Endothelial cell (in vitro differentiated cells): Measurements from ENCODE around the gene FLRT2. TPM values are rescaled to one million over a fixed set of nuclear protein-coding genes. Genes with fewer than 3 reads are reported as not detected.

Source experiments
- DNase-seq: peaks from one replicate; pipeline ENCODE4 v3.0.0; 2021; ENCODE audit warnings: low spot score
- H3K27ac Mint-ChIP-seq: one replicate; pipeline ENCODE4 v1.8.0; 2021; ENCODE audit warnings: mixed read lengths, inconsistent platforms; ENCODE audit not compliant: unreplicated experiment
- H3K27me3 Mint-ChIP-seq: one replicate; pipeline ENCODE4 v1.8.0; 2021; ENCODE audit warnings: mild to moderate bottlenecking, moderate library complexity, mixed read lengths, inconsistent platforms; ENCODE audit not compliant: unreplicated experiment
- H3K36me3 Mint-ChIP-seq: one replicate; pipeline ENCODE4 v1.8.0; 2021; ENCODE audit warnings: mild to moderate bottlenecking, low read depth, mixed read lengths, inconsistent platforms; ENCODE audit not compliant: unreplicated experiment
- H3K4me1 Mint-ChIP-seq: one replicate; pipeline ENCODE4 v1.8.0; 2021; ENCODE audit warnings: mild to moderate bottlenecking, mixed read lengths, inconsistent platforms; ENCODE audit not compliant: unreplicated experiment
- H3K4me3 Mint-ChIP-seq: one replicate; pipeline ENCODE4 v1.8.0; 2021; ENCODE audit warnings: mild to moderate bottlenecking, mixed read lengths, inconsistent platforms; ENCODE audit not compliant: unreplicated experiment
- H3K9me3 Mint-ChIP-seq: one replicate; pipeline ENCODE4 v1.8.0; 2021; ENCODE audit warnings: mixed read lengths, inconsistent platforms; ENCODE audit not compliant: unreplicated experiment
- total RNA-seq: library from RNA; stranded (reverse); fragmentation: NEBNext Ultra II Directional; extraction: Animal tissue kit (Norgen Biotek cat#: 25700); gene quantifications from one replicate; pipeline ENCODE4 v1.2.1, GENCODE V29; 2021; ENCODE audit not compliant: unreplicated experiment
- TF ChIP-seq, protein P1 (sequence below): fragments of 200-600 bp; sonication (generic); IDR thresholded peaks from one replicate; pipeline ENCODE4 v1.5.0; 2021; ENCODE audit warnings: antibody characterized with exemption; ENCODE audit not compliant: unreplicated experiment

FLRT2 gene
- total RNA-seq, 1 donor from 2014 or later, result 7.8 TPM

DNA sequence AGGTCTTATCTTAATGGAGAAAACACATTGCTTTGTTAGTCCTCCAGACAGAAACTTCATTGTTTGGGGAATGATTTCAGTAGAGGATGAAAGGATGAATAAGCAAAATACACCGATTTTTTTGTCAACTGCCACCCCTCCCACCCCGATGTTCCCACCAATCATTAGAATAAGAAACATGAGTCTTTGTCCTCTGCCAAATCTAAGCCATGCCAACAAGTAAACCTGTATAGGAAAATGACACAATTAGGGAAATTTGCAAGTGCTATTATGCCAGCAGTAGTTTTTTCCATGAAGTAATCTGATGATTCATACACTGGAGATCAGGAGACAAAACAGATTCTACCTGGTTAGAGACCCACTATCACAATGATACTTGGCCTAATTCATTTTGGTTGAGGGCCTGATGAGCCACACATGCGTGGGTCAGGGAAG lies 35.9 kb downstream of the FLRT2 start:
- Mint-ChIP-seq H3K4me1 (no peaks in the 10 kb centered on the region), H3K27me3 (no peaks in the 10 kb centered on the region), H3K36me3 (no peaks in the 10 kb centered on the region), H3K9me3 (no peaks in the 10 kb centered on the region), H3K27ac (no peak overlapping the region), H3K4me3 (no peak overlapping the region)
- no peak for DNase-seq
- TF ChIP-seq, protein P1, sequence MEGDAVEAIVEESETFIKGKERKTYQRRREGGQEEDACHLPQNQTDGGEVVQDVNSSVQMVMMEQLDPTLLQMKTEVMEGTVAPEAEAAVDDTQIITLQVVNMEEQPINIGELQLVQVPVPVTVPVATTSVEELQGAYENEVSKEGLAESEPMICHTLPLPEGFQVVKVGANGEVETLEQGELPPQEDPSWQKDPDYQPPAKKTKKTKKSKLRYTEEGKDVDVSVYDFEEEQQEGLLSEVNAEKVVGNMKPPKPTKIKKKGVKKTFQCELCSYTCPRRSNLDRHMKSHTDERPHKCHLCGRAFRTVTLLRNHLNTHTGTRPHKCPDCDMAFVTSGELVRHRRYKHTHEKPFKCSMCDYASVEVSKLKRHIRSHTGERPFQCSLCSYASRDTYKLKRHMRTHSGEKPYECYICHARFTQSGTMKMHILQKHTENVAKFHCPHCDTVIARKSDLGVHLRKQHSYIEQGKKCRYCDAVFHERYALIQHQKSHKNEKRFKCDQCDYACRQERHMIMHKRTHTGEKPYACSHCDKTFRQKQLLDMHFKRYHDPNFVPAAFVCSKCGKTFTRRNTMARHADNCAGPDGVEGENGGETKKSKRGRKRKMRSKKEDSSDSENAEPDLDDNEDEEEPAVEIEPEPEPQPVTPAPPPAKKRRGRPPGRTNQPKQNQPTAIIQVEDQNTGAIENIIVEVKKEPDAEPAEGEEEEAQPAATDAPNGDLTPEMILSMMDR, result no peak

DNA sequence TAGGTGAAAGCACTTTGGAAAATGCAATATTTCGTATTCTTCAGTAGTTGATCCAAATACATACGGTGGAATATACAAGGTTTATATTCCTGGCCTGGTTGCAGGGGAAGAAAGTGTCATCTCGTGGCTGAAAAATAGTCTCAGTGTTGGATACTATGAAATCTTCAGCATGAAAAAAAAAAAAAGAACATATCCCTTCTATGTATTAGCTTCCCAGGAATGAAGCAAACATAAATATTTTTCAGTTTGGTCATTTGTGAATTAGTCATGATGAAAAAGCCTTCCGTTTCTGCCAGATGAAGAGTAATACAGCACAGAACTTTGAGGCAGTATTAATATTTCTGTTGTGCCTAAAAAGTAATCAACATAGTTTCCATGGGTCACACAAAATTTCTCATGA lies 36.7 kb downstream of the FLRT2 start:
- Mint-ChIP-seq H3K36me3 (no peaks in the 10 kb centered on the region), H3K9me3 (no peaks in the 10 kb centered on the region), H3K4me1 (no peaks in the 10 kb centered on the region), H3K4me3 (no peak overlapping the region), H3K27me3 (no peaks in the 10 kb centered on the region), H3K27ac (no peak overlapping the region)
- no peak for DNase-seq
- TF ChIP-seq, protein P1, result no peak

DNA sequence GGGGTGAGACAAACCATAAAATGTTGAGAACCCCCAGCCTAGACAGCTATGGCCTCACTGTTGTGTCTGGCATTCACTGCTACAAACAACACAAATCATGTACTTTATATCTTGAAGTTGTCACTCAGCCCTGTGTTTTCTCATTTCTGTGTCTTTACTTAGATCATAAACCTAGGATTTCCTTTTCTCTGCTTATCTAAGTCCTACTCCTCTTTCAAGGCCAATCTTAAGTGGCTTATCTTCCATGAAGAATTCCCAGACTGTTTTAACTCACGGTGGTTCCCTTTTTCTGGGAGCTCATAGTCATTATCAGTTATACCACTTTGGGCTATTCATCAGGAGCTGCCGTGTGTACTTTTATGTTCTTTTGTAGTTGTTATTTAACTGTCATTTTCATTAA lies 42.1 kb downstream of the FLRT2 start:
- TF ChIP-seq, protein P1, result no peak
- DNase-seq, result no peak
- Mint-ChIP-seq H3K36me3 (no peaks in the 10 kb centered on the region), H3K4me3 (no peak overlapping the region), H3K27me3 (no peaks in the 10 kb centered on the region), H3K4me1 (peaks cover 24% of the 10 kb centered on the region), H3K27ac (no peak overlapping the region), H3K9me3 (no peaks in the 10 kb centered on the region)

DNA sequence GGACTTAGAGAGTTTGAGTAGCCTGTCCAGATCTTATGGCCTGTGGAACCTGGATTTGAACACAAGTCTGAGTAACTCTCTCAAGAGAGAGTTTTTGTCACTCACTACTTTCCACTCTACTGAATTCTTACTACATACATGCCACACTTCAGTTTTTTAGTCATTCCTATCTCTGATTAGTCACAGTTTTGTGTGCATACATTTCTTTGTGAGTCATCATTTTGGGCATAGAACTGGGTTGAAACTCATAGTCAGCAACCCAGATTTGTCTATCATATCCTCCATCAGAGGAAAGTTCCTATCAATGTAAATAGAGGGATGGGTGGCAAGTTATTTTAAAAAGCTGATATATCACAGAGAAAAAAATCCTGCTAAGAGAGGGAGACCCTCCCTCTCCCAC lies 42.9 kb downstream of the FLRT2 start:
- Mint-ChIP-seq H3K4me3 (no peak overlapping the region), H3K36me3 (no peaks in the 10 kb centered on the region), H3K27ac (no peak overlapping the region), H3K4me1 (peaks cover 27% of the 10 kb centered on the region), H3K27me3 (no peaks in the 10 kb centered on the region), H3K9me3 (no peaks in the 10 kb centered on the region)
- TF ChIP-seq, protein P1, result no peak
- DNase-seq, result no peak

DNA sequence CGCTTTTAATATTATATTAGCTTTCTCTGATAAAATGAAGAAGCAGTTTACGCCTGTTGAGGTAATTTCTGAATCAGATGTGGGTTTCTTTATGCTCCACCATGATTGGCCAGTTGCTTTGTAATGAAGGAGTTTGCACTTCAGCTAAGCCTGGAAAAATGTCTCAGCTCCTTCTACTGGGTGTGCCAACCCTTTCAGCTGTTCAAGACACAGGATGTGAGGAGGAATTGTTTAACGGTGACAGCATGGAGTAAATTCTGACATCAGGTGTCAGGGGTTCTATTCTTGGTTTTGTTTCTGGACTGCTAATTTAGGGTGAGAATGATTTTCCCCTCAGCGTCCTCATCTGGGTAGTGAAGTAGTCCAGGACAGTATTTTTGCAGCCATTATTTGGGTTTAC lies 43.5 kb downstream of the FLRT2 start:
- H3K27ac Mint-ChIP-seq, result no peak overlapping the region
- no peak for DNase-seq
- peaks cover 27% of the 10 kb centered on the region for H3K4me1 Mint-ChIP-seq

More for the DNA sequence above, 43.5 kb downstream of the FLRT2 start:
- TF ChIP-seq, protein P1, result no peak
- Mint-ChIP-seq H3K27me3 (no peaks in the 10 kb centered on the region), H3K9me3 (no peaks in the 10 kb centered on the region), H3K36me3 (no peaks in the 10 kb centered on the region), H3K4me3 (no peak overlapping the region)
